Lung (tissue), 12 donors: Measurements from ENCODE around the gene TRMT112. TPM values are rescaled to one million over a fixed set of nuclear protein-coding genes. Genes with fewer than 3 reads are reported as not detected.
"Not testable (repeated sequence)": the region's sequence is repeated elsewhere in the genome, so short reads cannot be mapped to it uniquely, and the experiment has no call there.

Experiments used
- ATAC-seq: fragments of 200-7000 bp; cut with Tn5 transposase; one replicate; pipeline ENCODE4 v1.9.1; 2020; ENCODE audit warnings: moderate number of reproducible peaks; ENCODE audit not compliant: insufficient read depth, low FRiP score
- DNase-seq, 3 donors: peaks; one replicate each; pipeline ENCODE4 v3.0.0-alpha.2; 2013 to 2017
- H3K27ac ChIP-seq, 2 donors: one replicate each; pipeline ENCODE4 v1.5.1; 2013; ENCODE audit warnings: mild to moderate bottlenecking in 2 of 2, moderate library complexity in 2 of 2, control low read depth in 1 of 2, inconsistent platforms in 1 of 2, low read depth in 1 of 2, low read length in 1 of 2
- H3K27me3 ChIP-seq, 3 donors: one replicate each; pipeline ENCODE4 v1.5.1; 2013; ENCODE audit warnings: low read length in 2 of 3; ENCODE audit not compliant: control insufficient read depth in 3 of 3, insufficient read depth in 3 of 3
- H3K36me3 ChIP-seq, 4 donors: one replicate each; pipeline ENCODE4 v1.5.1; 2013; ENCODE audit warnings: low read length in 4 of 4, mild to moderate bottlenecking in 1 of 4, moderate library complexity in 1 of 4; ENCODE audit not compliant: control insufficient read depth in 4 of 4, insufficient read depth in 4 of 4
- H3K4me1 ChIP-seq, 5 donors: one replicate each; pipeline ENCODE4 v1.5.1; 2013; ENCODE audit warnings: low read length in 5 of 5, mild to moderate bottlenecking in 2 of 5, moderate library complexity in 1 of 5; ENCODE audit not compliant: control insufficient read depth in 5 of 5, insufficient read depth in 5 of 5
- H3K4me3 ChIP-seq: one replicate; pipeline ENCODE4 v1.5.1; 2013; ENCODE audit warnings: mild to moderate bottlenecking, control low read depth, moderate library complexity
- H3K9ac ChIP-seq, 2 donors: one replicate each; pipeline ENCODE4 v1.5.1; 2013; ENCODE audit warnings: low read length in 2 of 2, control low read depth in 1 of 2; ENCODE audit not compliant: insufficient read depth in 1 of 2
- H3K9me3 ChIP-seq, 4 donors: one replicate each; pipeline ENCODE4 v1.5.1; 2013; ENCODE audit warnings: low read length in 3 of 4, mild to moderate bottlenecking in 1 of 4, moderate library complexity in 1 of 4; ENCODE audit not compliant: control insufficient read depth in 4 of 4, insufficient read depth in 3 of 4
- WGBS, 2 donors: extraction: QIAGEN DNeasy Blood & Tissue Kit; methylation state at CpG; one replicate each; pipeline ENCODE4 v1.1.7; 2013; 5-methylcytosine and 5-hydroxymethylcytosine counted together
- polyA plus RNA-seq, 2 donors: library from polyadenylated mRNA; stranded (reverse); fragments of 200-250 nt; gene quantifications; one replicate each; pipeline ENCODE4 v1.2.1, GENCODE V29; 2013
- total RNA-seq, 2 donors: library from RNA; depleted of rRNA in 1 of 2; stranded (reverse); fragments of >200 nt in 1 of 2; gene quantifications; one replicate each; pipeline ENCODE4 v1.2.1, GENCODE V29; 2014 to 2021
- TF ChIP-seq, protein P1 (sequence below): IDR thresholded peaks from 2 replicates; pipeline ENCODE4 v1.5.1; 2012; ENCODE audit warnings: mild to moderate bottlenecking; ENCODE audit errors: control extremely low read depth, extremely low read depth
- donor health status: control.
- donor health status: control.
- donor health status: Bipolar disorder and iron deficiency.
- donor health status: healthy.
- donor health status: DM: yes; HTN: yes; CAD: no.

The TRMT112 gene
- total and polyA plus RNA-seq, 4 donors = 154 to 484 (median 205) TPM

DNA sequence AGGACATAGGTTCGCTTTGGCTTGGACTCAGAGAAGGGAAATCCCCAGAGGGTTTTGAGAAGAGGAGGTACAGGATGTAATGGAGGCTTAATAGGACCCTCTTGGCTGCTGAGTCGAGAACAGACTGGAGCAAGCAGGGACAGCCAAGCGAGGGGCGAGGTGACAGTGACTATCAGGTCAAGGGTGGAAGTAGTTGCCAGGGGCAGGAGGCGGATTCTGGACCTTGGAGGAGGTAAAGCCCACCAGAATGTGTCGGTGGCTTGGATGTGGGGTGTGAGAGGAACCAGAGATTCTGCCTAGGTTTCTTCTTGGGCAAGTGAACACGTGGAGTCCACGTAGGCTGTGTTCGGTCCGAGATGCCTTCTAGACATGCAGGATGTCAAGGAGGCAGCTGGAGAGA is 4.4 kb downstream of the TRMT112 start:
- 90 to 92% methylated on average over 10 of the region's 10 CpGs for WGBS, 2 donors
- ATAC-seq = no peak
- H3K9me3 ChIP-seq = no peaks in the 10 kb centered on the region
- H3K9ac ChIP-seq = no peak overlapping the region
- peaks cover 0 to 23% (median 6%) of the 10 kb centered on the region in 4 donors for H3K36me3 ChIP-seq
- H3K4me3 ChIP-seq = no peak overlapping the region
- no peaks in the 10 kb centered on the region for H3K27me3 ChIP-seq
- TF ChIP-seq, protein P1, sequence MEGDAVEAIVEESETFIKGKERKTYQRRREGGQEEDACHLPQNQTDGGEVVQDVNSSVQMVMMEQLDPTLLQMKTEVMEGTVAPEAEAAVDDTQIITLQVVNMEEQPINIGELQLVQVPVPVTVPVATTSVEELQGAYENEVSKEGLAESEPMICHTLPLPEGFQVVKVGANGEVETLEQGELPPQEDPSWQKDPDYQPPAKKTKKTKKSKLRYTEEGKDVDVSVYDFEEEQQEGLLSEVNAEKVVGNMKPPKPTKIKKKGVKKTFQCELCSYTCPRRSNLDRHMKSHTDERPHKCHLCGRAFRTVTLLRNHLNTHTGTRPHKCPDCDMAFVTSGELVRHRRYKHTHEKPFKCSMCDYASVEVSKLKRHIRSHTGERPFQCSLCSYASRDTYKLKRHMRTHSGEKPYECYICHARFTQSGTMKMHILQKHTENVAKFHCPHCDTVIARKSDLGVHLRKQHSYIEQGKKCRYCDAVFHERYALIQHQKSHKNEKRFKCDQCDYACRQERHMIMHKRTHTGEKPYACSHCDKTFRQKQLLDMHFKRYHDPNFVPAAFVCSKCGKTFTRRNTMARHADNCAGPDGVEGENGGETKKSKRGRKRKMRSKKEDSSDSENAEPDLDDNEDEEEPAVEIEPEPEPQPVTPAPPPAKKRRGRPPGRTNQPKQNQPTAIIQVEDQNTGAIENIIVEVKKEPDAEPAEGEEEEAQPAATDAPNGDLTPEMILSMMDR = no peak
- no peak for DNase-seq
- H3K4me1 ChIP-seq = peaks cover 0 to 6% (median 0%) of the 10 kb centered on the region in 5 donors
- no peak overlapping the region for H3K27ac ChIP-seq

DNA sequence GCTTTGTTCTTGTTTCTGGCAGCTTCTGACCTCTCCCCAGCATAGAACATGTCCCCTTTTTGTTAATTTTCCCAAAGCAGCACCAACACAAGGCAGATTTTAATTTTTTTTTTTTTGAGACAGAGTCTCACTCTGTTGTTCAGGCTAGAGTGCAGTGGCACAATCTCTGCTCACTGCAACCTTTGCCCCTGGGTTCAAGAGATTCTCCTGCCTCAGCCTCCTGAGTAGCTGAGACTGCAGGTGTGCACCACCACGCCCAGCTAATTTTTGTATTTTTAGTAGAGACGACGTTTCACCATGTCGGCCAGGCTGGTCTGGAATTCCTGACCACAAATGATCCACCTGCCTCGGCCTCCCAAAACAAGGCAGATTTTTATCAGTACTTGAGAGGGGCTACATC is 9.6 kb downstream of the TRMT112 start:
- peaks cover 0 to 13% (median 4%) of the 10 kb centered on the region in 5 donors for H3K4me1 ChIP-seq
- DNase-seq, H3K4me3 ChIP-seq, H3K9ac ChIP-seq, H3K27me3 ChIP-seq, H3K36me3 ChIP-seq, ATAC-seq, H3K9me3 ChIP-seq, H3K27ac ChIP-seq: not testable (repeated sequence)
- WGBS, 2 donors = 92 to 95% methylated on average over 5 of the region's 5 CpGs

DNA sequence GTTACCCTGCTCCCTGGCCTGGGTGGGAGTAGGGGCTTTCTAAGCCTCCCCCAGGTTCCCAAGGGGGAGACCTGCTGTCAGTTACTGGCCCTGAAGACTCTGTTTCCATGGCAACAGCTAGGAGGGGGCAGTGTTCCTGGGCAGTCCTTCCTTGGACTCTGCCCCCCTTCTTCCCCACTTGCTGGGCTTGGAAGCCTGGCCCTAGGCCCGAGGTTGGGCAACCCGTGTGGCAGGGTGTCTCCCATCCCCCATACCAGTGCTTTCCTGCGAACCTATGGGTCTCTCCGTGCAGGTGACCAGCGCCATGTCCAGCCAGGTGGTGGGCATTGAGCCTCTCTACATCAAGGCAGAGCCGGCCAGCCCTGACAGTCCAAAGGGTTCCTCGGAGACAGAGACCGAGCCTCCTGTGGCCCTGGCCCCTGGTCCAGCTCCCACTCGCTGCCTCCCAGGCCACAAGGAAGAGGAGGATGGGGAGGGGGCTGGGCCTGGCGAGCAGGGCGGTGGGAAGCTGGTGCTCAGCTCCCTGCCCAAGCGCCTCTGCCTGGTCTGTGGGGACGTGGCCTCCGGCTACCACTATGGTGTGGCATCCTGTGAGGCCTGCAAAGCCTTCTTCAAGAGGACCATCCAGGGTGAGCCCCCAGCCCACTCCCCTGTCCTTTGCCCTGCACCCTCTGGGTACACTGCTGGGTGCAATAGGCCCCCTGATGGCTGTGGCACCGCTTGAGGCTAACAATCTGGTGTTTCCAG is 10.3 kb downstream of the TRMT112 start:
- H3K27ac ChIP-seq = peak overlapping the region; percentile 9 to 93
- ATAC-seq (no peak), DNase-seq (no peak)
- H3K4me1 ChIP-seq = peaks cover 0 to 13% (median 4%) of the 10 kb centered on the region in 5 donors
- no peaks in the 10 kb centered on the region for H3K9me3 ChIP-seq
- peak overlapping the region; percentile 60 for H3K4me3 ChIP-seq
- 73 to 74% methylated on average over 14 to 15 of the region's 15 CpGs for WGBS, 2 donors
- no peak overlapping the region for H3K9ac ChIP-seq
- peaks cover 0 to 2% (median 0%) of the 10 kb centered on the region in 4 donors for H3K36me3 ChIP-seq
- TF ChIP-seq, protein P1 = no peak
- H3K27me3 ChIP-seq = peaks cover 0 to under 1% (median 0%) of the 10 kb centered on the region in 3 donors

DNA sequence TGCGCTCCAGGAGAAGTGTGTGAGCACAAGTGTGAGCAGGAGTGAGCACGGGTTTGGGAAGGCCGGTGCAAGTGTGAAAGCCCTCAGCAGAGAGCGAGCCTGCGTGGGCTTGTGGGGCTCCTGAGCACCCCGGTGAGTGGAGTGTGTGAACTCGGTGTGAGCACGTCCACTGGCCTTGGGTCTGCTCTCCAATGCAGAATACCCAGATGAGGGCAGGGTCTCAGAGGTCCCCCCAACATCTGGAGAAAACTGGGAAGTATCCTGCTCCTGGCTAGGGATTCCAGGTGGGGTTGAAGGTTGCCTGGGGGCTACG is 10.8 kb downstream of the TRMT112 start:
- ATAC-seq (no peak), DNase-seq (no peak)
- Histone ChIP-seq H3K4me1 (peaks cover 0 to 13% (median 4%) of the 10 kb centered on the region in 5 donors), H3K9me3 (no peaks in the 10 kb centered on the region), H3K9ac (peak overlapping the region in 1 of 2 donors; percentile 71), H3K27ac (peak overlapping the region; percentile 93), H3K27me3 (peaks cover 0 to 6% (median 0%) of the 10 kb centered on the region in 3 donors), H3K4me3 (peak overlapping the region; percentile 60), H3K36me3 (peaks cover 0 to 2% (median 0%) of the 10 kb centered on the region in 4 donors)
- 24 to 28% methylated on average over 9 of the region's 9 CpGs for WGBS, 2 donors
- TF ChIP-seq, protein P1 = no peak
